ENCODE measurements around the gene TMBIM6. TPM values are rescaled to one million over a fixed set of nuclear protein-coding genes. Genes with fewer than 3 reads are reported as not detected.

Gene TMBIM6
- total RNA-seq, 1 experiment from 2014 or later: 970 TPM

DNA sequence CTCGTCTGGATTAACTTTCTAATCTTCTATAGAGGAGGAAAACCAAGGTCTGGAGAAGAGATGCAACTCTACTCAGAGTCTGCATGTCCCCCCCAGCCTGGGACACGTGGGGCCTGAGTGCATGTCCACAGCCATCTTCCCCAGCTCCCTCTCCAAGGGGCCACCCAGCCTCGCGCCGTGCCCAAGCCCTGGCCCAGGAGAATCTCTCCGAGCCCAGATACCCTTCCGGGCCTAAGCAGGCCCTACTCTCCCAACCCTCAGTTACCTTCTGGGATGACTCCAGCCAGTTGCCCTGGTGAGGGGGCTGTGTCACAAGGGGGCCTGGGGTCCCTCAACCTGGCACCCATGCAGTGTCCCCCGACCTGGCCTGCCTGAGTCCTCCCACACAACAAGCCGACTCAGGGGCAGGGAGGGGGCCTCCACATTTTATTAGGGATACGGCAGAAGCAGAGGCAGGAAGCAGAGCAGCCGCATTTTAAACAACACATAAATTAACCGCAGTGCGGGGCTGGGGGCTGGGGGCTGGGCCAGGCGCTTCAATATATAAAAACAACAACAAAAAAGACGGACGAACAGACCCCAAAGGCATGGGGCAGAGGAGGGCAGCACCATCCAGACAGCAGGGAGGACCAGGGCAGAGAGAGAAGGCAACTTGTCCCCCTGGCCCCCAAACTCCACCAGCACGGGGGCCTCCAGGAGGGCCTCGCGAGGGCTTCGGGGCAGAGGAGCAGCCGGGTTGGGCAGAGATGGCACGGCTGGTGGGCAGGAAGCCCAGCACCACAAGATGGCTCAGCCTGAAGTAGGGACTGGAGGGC lies 49.6 kb downstream of the TMBIM6 start:
- DNase-seq (ENCODE audit: low read depth, low spot score): no peak
- in situ Hi-C loops (cut with HindIII; ENCODE audit: low pct_unique_long_range_greater_than_20kb, low sequenced_read_pairs): no loop called here

DNA sequence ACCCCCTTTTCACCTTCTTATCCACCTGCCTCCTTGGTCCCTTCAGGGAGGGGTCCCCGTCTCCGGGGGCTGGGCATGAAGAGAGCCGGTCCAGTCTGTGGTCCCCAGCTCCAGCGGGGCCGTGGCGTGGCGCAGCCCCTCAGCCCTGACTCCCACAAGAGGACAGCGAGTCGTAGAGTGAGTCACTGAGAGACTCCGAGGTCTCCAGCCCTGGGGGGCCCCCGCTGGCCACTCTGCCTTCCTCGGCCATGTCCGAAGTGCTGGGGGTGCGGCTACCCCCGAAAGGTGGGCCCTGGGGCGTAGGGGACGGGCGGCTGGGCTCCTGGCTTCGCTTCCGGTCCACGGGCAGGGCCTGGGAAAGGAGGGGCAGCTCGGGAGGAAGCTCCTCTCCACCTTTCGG lies 50.3 kb downstream of the TMBIM6 start:
- DNase-seq (ENCODE audit: low read depth, low spot score): no peak
- in situ Hi-C loops (cut with HindIII; ENCODE audit: low pct_unique_long_range_greater_than_20kb, low sequenced_read_pairs): no loop called here

DNA sequence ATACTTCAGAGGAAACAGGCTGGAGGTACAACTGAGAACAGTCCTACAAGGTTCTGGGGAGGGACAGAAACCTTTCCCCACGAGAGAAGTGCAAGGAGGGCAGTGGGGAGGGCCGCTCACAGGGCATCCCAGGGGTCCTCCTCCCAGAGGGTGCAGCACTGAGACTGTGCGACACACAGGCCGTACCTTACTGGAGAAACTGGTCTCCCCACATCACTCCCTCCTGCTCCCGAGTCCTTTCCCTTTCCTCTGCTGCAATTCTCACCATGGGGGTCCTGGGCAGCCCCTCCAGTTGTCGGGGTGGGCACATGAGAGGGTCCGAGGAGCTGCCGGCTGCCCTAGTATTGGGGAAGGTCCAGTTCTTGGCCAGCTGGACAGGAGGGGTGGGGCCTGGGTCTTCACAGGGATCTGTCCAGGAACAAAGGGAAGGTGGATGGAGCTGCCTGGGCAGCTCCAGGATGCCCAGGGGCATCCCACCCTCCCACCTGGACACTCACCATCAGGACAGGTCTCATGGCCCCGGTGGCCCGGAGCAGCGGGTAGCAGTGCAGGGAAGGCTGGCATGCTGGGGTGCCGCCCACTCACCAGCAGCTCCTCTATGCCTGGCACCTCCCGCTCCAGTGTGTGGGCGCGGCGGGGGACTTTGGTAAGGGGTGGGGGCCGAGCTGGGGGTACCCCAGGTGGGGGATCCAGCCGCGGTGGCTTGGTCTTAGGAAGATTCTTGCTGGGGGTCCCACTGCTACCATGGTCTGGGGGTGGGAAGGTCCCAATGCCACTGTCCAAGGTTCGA lies 51.0 kb downstream of the TMBIM6 start:
- no peak for DNase-seq (ENCODE audit: low read depth, low spot score)
- in situ Hi-C loops (cut with HindIII; ENCODE audit: low pct_unique_long_range_greater_than_20kb, low sequenced_read_pairs): no loop called here

DNA sequence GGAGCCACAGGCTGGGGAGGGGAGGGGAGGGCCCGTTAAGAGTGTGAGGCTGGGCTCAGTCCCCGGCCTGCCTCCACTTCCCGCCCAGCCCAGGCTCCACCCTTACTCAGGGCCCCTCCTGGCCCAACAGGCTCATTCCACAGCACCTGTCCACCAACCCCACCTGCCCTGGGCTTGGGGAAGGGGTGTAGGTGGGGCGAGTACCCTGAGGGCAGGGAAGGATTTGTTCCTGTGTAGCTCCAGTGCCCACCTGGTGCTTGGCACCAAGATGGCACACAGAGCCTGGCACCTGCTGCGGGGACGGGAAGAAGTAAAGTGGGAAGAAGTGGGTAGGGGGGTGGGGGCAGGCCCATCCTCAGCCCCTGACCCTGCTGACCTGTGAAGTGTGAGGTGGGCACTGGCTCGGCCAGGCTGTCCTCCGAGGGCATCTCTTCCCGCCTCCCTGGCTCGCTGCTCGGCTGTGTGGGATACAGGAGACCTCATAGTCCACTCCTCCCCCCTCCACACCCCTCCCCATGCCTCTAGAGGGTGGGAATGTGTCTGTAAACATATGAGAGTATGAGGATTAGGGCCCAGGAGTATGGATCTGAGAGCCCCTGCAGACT lies 51.7 kb downstream of the TMBIM6 start:
- DNase-seq (ENCODE audit: low read depth, low spot score): no peak
- in situ Hi-C loops (cut with HindIII; ENCODE audit: low pct_unique_long_range_greater_than_20kb, low sequenced_read_pairs): no loop called here

DNA sequence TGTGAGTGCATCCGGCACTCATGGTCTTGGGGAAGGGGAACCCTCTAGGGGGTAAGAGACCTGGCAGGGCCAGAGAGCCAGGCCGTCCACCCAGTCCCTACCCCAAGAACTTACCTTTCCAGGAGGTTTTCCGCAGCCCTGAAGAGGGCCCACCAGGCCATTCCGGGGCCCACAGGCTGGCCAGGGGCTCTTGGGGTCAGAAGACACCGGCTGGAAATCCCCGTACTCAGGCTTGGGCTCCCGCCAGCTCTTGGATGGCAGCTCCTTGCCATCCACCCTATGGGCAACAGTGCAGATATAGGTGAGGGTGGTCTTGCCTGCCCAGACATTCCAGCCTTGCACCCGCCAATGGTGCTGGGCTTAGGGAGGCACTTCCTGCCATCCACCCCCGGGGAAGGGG lies 52.3 kb downstream of the TMBIM6 start:
- DNase-seq (ENCODE audit: low read depth, low spot score): no peak
- in situ Hi-C loops (cut with HindIII; ENCODE audit: low pct_unique_long_range_greater_than_20kb, low sequenced_read_pairs): no loop called here

DNA sequence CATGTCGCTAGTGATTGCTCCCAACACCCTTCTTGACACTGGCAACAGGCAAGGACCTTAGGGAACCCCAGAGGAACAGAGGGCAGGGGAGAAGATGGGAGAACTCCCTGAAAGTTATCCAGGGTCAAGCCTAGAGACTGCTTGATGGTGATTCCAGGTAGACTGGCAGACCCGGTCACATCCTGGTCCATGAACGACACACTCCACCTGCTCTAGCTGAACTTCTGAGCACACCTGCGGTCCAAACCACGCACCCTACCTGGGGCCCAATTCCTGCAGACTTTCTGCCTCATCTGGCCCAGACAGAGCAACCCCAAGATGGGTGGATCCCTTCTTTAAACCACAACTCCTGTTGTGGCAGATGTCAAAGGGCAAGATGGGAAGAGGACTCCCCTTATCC lies 52.7 kb downstream of the TMBIM6 start:
- no peak for DNase-seq (ENCODE audit: low read depth, low spot score)
- in situ Hi-C loops (cut with HindIII; ENCODE audit: low pct_unique_long_range_greater_than_20kb, low sequenced_read_pairs): no loop called here

DNA sequence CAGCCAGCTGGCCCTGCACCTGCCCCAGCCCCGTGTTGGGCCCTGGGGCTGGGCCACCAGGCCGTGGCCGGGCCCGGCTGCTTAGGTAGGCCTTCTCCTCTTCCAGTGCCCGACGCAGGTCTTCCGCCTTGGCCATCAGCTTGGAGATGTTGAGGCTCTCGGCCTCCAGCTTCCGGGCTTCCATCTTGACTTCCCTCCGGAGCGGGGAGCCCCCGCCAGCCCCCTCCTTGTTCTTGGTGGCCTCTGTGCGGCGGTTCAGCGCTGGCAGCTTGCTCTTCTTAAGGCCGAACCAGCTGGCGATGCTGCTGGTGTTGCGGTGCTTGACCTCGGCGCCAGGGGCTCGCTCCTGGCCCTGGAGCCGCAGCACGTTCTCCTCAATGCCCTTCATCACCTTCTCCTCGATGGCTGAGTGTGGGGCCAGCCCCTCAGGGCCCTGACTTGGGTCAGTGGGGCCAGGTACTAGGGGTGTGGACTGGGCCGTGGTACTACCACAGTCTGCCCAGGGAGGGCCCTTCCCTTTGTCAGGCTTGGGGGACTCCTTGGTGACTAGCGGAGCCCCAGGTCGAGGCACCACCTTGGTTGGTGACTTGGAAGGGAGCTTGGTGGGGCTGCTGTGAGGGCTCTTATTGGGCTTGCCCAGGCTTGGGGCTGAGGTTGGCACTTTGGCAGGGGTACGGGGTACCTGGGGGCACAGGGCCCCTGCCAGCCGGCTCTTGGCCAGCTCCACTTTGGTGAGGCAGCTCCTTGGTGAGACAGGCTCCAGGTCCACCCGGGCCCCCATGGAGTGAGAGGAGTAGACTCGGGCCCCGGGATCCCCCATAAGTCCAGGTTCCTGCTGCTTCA lies 53.7 kb downstream of the TMBIM6 start:
- in situ Hi-C loops (cut with HindIII; ENCODE audit: low pct_unique_long_range_greater_than_20kb, low sequenced_read_pairs): no loop called here
- no peak for DNase-seq (ENCODE audit: low read depth, low spot score)

DNA sequence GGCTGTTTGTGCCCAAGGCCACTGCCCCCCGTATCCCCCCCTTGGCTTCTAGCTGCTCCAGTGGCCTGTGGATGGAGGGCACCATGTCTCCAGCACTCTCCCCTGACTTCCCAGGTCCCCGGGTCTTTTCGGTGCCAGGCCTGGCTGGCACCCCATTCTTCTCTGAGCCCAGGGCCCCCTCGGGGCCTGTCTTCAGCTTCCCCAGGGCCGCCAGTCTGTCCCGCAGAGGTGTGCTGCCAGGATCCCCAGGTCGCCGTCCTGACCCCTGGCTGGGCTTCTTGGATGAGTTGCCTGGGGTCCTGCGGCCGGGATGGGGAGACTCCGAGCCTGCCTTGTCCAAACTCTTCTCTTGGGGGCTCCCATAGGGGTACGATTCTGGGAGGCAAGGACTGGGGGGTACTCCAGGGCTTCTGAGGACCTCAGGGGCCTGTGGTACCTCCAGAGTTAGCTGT lies 54.3 kb downstream of the TMBIM6 start:
- no peak for DNase-seq (ENCODE audit: low read depth, low spot score)
- in situ Hi-C loops (cut with HindIII; ENCODE audit: low pct_unique_long_range_greater_than_20kb, low sequenced_read_pairs): no loop called here

DNA sequence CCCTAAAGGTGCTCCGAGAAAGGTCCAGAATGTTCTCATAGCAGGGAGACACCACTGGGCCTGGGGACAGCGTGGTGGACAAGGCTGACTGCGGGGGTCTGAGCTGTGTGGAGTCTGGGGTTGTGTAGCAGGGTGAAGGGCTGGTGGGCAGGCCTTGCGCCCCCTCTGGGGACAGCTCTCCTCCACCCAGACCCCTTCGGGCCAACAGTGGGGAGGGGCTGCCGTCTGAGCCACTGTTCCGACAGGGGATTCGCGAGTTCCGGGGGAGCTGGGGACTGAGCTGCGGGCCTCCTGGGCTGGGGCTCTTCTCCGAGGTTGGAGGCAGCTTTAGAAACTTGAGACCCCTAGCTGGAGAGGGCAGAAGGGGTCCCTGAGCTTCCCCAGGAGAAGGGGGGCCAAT lies 54.8 kb downstream of the TMBIM6 start:
- DNase-seq (ENCODE audit: low read depth, low spot score): no peak
- in situ Hi-C loops (cut with HindIII; ENCODE audit: low pct_unique_long_range_greater_than_20kb, low sequenced_read_pairs): no loop called here

DNA sequence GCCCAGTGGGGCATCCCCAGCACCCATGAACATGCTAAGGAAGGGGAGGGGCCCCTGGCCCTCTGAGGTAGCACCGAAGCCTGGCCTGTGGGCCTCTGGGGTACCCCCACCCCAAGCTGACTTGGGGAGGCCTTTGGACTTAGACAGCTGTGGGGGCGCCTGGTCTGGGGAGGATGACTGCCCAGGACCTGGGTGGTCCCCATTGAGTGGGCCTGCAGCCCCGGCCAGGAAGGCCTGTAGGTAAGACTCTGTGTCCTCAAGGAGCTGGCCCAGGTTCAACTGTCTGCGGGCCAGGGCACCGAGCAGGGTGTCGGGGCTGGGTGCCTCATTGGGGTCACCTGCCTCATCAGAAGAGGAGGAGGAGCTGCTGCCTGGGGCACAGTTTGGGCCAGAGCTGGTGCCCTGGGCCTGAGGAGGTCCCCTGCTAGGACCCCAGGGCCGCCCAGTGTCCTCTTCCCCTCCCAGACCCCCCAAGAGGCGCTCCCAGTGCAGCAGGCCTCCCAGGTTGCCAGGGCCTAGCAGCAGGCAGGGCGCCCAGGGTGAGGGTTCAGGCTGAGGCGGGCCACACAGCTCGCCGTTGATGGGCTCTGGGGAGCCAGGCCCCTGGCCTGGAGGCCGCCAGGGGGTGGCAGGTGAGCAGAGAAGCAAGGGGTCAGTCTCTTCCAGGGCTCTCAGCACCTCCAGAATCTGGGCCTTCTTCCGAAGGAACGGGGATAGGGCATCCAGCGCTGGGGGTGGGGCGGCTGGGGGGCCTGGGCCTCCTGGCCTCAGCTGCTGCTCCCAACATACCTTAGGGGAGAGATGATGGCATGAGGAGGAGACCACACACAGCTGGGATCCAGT lies 55.5 kb downstream of the TMBIM6 start:
- in situ Hi-C loops (cut with HindIII; ENCODE audit: low pct_unique_long_range_greater_than_20kb, low sequenced_read_pairs): no loop called here
- no peak for DNase-seq (ENCODE audit: low read depth, low spot score)

DNA sequence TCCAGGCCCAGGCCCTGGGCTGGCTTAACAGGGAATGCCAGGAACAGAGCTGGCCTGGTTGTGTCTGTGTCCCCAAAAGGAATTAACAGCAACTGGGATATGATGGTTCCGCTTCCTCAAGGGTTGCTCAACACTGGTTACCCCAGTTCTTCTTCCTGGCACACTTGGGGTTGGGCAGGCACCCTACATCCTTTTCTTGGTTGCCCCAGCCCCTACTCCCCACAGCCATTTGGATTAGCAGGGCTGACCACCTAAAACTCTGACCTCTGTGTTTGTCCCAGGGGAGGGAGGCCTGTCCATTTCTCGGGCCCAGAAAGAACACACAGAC lies 56.1 kb downstream of the TMBIM6 start:
- in situ Hi-C loops (cut with HindIII; ENCODE audit: low pct_unique_long_range_greater_than_20kb, low sequenced_read_pairs): no loop called here
- no peak for DNase-seq (ENCODE audit: low read depth, low spot score)

DNA sequence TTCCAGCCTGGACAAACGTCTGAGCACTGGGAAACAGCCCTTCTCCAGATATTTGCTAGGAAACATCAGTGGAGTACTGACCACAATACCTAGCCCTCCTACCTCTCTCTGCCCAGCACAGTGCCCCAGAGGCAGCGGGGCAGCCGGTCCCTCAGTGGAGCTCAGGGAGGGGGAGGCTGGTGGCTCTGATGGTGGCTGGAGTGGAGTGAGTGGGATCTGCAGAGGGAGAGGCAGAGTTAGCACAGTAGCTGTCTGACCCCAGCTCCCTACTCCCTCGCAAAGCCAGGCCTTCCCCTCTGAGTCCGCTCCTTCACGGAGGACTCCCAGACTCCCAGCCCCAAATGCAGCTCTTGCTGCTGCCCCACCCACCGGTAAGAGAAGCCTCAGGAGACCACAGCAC lies 56.9 kb downstream of the TMBIM6 start:
- in situ Hi-C loops (cut with HindIII; ENCODE audit: low pct_unique_long_range_greater_than_20kb, low sequenced_read_pairs): no loop called here

DNA sequence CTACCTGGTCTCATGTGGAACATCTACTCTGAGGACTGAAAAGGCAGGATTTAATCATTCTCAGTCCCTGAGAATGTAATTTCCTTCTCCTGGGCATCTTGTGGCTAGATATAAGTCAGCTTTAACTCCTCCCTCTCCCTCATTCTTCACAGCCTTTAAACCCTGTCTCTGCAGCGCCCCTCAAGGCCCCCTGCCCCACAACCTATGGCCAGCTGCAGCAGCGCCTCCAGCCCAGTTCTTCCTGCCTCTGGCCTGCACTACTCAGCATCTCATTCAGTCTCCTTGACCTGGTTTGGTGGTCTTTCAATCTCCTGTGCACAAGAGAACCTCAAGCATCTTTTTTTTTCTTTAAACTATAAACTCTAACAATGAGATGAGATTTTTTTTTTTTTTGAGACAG lies 57.6 kb downstream of the TMBIM6 start:
- in situ Hi-C loops (cut with HindIII; ENCODE audit: low pct_unique_long_range_greater_than_20kb, low sequenced_read_pairs): no loop called here

More for the DNA sequence above, 56.9 kb downstream of the TMBIM6 start:
- DNase-seq (ENCODE audit: low read depth, low spot score): no peak

DNA sequence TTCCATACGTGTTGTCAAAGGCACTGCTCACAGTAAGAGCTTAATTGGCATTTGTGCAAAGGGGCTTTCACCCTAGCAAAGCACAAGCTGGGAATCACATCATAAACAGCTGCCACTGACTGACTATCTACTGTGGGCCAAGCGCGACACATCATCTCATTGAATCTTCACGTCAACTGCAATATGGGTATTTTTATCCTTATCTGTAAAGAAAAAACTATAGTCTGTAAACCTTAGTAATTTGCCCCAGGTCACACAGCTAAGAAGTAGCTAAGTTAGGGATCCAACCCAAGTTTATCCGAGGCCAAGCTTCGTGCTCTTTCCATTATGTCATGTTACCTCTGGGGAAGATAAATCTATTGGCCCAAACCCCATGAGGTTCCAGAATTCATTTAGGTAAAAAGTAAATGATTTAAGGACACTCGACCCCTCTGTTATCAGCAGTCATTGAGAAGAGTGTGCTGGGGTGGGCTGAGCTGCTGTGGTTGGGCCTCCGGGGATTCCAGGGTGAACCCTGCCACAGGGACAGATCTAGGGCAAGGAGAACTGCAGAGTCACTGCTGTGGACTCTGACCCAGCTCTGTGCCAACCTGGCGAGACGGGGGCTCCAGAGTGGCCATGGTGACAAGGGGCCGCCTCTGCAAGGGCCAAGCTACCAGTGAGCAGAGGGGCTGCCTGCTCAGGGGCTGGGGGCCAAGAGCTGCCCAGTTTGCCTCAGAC lies 59.2 kb downstream of the TMBIM6 start:
- in situ Hi-C loops (cut with HindIII; ENCODE audit: low pct_unique_long_range_greater_than_20kb, low sequenced_read_pairs): no loop called here
- no peak for DNase-seq (ENCODE audit: low read depth, low spot score)

More for the DNA sequence above, 57.6 kb downstream of the TMBIM6 start:
- no peak for DNase-seq (ENCODE audit: low read depth, low spot score)

DNA sequence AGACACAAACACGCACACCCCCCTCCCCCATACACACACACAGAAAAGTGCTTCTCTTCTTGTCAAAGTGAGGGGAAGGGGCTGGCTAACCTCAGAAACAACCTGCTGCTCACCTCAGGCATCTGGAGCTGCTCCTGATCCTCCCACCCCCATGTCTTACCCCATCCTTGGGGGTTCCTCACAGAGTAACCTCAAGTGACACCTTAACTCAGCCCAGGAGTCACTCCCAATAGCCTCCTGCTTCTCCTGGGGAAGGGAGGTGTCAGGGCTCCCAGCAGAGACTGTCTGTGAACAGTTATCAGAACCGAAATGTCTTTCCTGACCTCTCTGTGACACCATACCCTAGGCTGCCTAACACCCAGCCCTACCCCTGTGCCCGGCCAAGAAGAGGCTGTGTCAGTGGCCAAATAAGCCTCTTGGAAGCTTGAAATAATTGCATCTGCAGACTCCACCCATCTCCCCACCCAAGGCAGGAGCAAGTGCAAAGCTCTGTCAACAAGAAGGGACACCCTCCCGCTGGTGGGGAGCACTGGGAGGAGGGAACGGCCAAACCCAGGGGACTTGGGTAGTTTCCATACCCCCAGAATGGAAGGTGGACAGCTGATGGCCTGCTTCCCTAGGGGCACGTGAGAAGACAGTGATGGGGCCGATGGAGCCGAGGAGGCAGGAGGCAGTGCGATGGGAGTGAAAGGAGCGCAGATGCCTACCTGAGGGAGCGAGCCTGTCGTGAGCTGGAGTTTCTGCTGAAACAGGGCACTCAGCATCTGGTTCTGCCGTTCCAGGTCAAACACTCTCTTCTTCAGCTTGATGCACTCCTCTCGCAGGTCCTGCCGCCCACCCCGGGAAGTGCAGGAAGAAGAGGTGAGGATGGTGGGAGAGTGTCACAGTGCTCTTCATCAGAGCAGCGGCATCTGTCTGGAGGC lies 60.0 kb downstream of the TMBIM6 start:
- in situ Hi-C loops (cut with HindIII; ENCODE audit: low pct_unique_long_range_greater_than_20kb, low sequenced_read_pairs): no loop called here
- no peak for DNase-seq (ENCODE audit: low read depth, low spot score)
